SK-N-SH (cell line): Measurements from ENCODE around the gene CITED1. TPM values are rescaled to one million over a fixed set of nuclear protein-coding genes. Genes with fewer than 3 reads are reported as not detected.

Experiments
- CTCF ChIA-PET: fragments of 300-600, 350-600 bp; formaldehyde crosslinking; extraction: SDS; loops from one replicate; lab custom pipeline; 2021; lab: Yijun Ruan, JAX
- POLR2A ChIA-PET: fragments of 350-600 bp; sonication (Branson Sonifier 250); formaldehyde crosslinking; extraction: SDS; loops from one replicate; lab custom pipeline; 2020; ENCODE audit warnings: antibody characterized with exemption, inconsistent platforms; lab: Yijun Ruan, JAX
- DNase-seq: peaks from one replicate; pipeline ENCODE4 v3.0.0; 2012
- H2AFZ ChIP-seq: fragments of 200-600 bp; sonication (generic); 2 replicates; pipeline ENCODE4 v1.8.1; 2016; ENCODE audit warnings: antibody characterized with exemption, mild to moderate bottlenecking, low read depth
- H3F3A ChIP-seq: fragments of 200-600 bp; sonication (generic); replicated peaks from 2 replicates; pipeline ENCODE3; 2016; ENCODE audit warnings: antibody characterized with exemption, mild to moderate bottlenecking; ENCODE audit not compliant: insufficient read depth
- H3K27ac ChIP-seq, 2 experiments: fragments of 200-500 bp in 1 of 2; fragments of 200-600 bp in 1 of 2; sonication (Bioruptor generic) in 1 of 2; sonication (generic), shearing (Covaris generic) in 1 of 2; 2 replicates each; pipeline versions ENCODE4 v1.5.1 to v1.6.1; 2014 to 2016; ENCODE audit warnings: low read depth in 2 of 2, inconsistent platforms in 1 of 2, low read length in 1 of 2, mild to moderate bottlenecking in 1 of 2, mixed read lengths in 1 of 2
- H3K27me3 ChIP-seq: fragments of 200-600 bp; sonication (generic), shearing (Covaris generic); 2 replicates; pipeline ENCODE4 v1.6.1; 2016; ENCODE audit warnings: mixed run types; ENCODE audit not compliant: insufficient read depth
- H3K36me3 ChIP-seq, 2 experiments: fragments of 200-500 bp in 1 of 2; fragments of 200-600 bp in 1 of 2; sonication (Bioruptor generic) in 1 of 2; sonication (generic) in 1 of 2; replicated peaks in 1 of 2; 2 replicates each; pipeline versions ENCODE3 to v1.5.1; 2014 to 2016; ENCODE audit warnings: low read length in 1 of 2, mild to moderate bottlenecking in 1 of 2; ENCODE audit not compliant: insufficient read depth in 2 of 2, control insufficient read depth in 1 of 2
- H3K4me1 ChIP-seq, 2 experiments: fragments of 200-500 bp in 1 of 2; fragments of 200-600 bp in 1 of 2; sonication (Bioruptor generic) in 1 of 2; sonication (generic), shearing (Covaris generic) in 1 of 2; 2 replicates each; pipeline versions ENCODE4 v1.5.1 to v1.6.1; 2014 to 2016; ENCODE audit warnings: low read depth in 1 of 2, low read length in 1 of 2, mixed run types in 1 of 2; ENCODE audit not compliant: insufficient read depth in 2 of 2, control insufficient read depth in 1 of 2
- H3K4me2 ChIP-seq: fragments of 200-600 bp; sonication (generic), shearing (Covaris generic); 2 replicates; pipeline ENCODE4 v1.6.1; 2017; ENCODE audit warnings: mixed run types
- H3K4me3 ChIP-seq, 2 experiments: fragments of 200-500 bp in 1 of 2; fragments of 200-600 bp in 1 of 2; sonication (Bioruptor generic) in 1 of 2; sonication (generic), shearing (Covaris generic) in 1 of 2; 2 replicates each; pipeline versions ENCODE4 v1.5.1 to v1.8.1; 2014 to 2016; ENCODE audit warnings: low read depth in 2 of 2, inconsistent platforms in 1 of 2, low read length in 1 of 2, mild to moderate bottlenecking in 1 of 2, mixed read lengths in 1 of 2, moderate library complexity in 1 of 2
- H3K79me2 ChIP-seq: fragments of 200-600 bp; sonication (generic); 2 replicates; pipeline ENCODE4 v1.8.1; 2017; ENCODE audit warnings: mild to moderate bottlenecking; ENCODE audit not compliant: insufficient read depth
- H3K9ac ChIP-seq: fragments of 200-600 bp; sonication (generic); 2 replicates; pipeline ENCODE4 v1.6.1; 2017; ENCODE audit warnings: mixed run types
- H3K9me2 ChIP-seq: fragments of 200-600 bp; sonication (generic); 2 replicates; pipeline ENCODE4 v1.6.1; 2017; ENCODE audit warnings: mixed run types
- H3K9me3 ChIP-seq: fragments of 200-600 bp; sonication (generic); 2 replicates; pipeline ENCODE4 v1.6.1; 2017; ENCODE audit warnings: mixed run types, mild to moderate bottlenecking, moderate library complexity
- H4K20me1 ChIP-seq: fragments of 200-600 bp; sonication (generic); 2 replicates; pipeline ENCODE4 v1.6.1; 2017; ENCODE audit warnings: mild to moderate bottlenecking, mixed run types; ENCODE audit not compliant: insufficient read depth
- CHD2 ChIP-seq: fragments of 150-350 bp; IDR thresholded peaks from 2 replicates; pipeline ENCODE4 v1.6.1; 2018; ENCODE audit warnings: low read length; ENCODE audit not compliant: partially characterized antibody
- ELF1 ChIP-seq: IDR thresholded peaks from 2 replicates; pipeline ENCODE4 v1.4.0; 2012
- EP300 ChIP-seq, 2 experiments: IDR thresholded peaks; 2 replicates each; pipeline versions ENCODE4 v1.4.0 to v1.6.1; 2012; ENCODE audit warnings: borderline replicate concordance in 1 of 2, low read depth in 1 of 2, low read length in 1 of 2
- EZH2phosphoT487 ChIP-seq: fragments of 200-600 bp; sonication (generic); IDR thresholded peaks from 2 replicates; pipeline ENCODE4 v1.6.1; 2017; ENCODE audit warnings: low read depth, mixed run types, mild to moderate bottlenecking, antibody characterized with exemption, moderate library complexity, borderline replicate concordance
- FOSL2 ChIP-seq: IDR thresholded peaks from 2 replicates; pipeline ENCODE4 v1.4.0; 2012; ENCODE audit warnings: low read depth, mild to moderate bottlenecking, moderate library complexity, borderline replicate concordance
- FOXJ3 ChIP-seq: sonication (generic); formaldehyde crosslinking; IDR thresholded peaks from 2 replicates; pipeline ENCODE4 v1.5.1; 2020; ENCODE audit warnings: mild to moderate bottlenecking, missing genetic modification reagents
- MAX ChIP-seq: IDR thresholded peaks from 2 replicates; pipeline ENCODE4 v1.4.0; 2012; ENCODE audit warnings: low read depth
- MXI1 ChIP-seq: IDR thresholded peaks from 2 replicates; pipeline ENCODE4 v1.6.1; 2012; ENCODE audit warnings: mild to moderate bottlenecking, low read depth, low read length, improper control_type of control experiment
- NFIC ChIP-seq: IDR thresholded peaks from 2 replicates; pipeline ENCODE4 v1.4.0; 2012; ENCODE audit warnings: borderline replicate concordance
- NRF1 ChIP-seq: IDR thresholded peaks from 2 replicates; pipeline ENCODE4 v1.6.1; 2012; ENCODE audit warnings: low read depth, mild to moderate bottlenecking, low read length
- PBX3 ChIP-seq: IDR thresholded peaks from 2 replicates; pipeline ENCODE4; 2012
- POLR2AphosphoS5 ChIP-seq: IDR thresholded peaks from 2 replicates; pipeline ENCODE4 v1.6.1; 2012; ENCODE audit warnings: low read depth, low read length
- RAD21 ChIP-seq: IDR thresholded peaks from 2 replicates; pipeline ENCODE4 v1.6.1; 2012; ENCODE audit warnings: mild to moderate bottlenecking, low read length
- RXRA ChIP-seq: IDR thresholded peaks from 2 replicates; pipeline ENCODE4 v1.4.0; 2012; ENCODE audit warnings: low read depth, mild to moderate bottlenecking, borderline replicate concordance
- SIN3A ChIP-seq: IDR thresholded peaks from 2 replicates; pipeline ENCODE4 v1.6.1; 2012; ENCODE audit warnings: low read depth, mild to moderate bottlenecking, low read length, moderate library complexity, borderline replicate concordance
- TCF12 ChIP-seq: IDR thresholded peaks from 2 replicates; pipeline ENCODE4 v1.4.0; 2012
- TEAD4 ChIP-seq: IDR thresholded peaks from 2 replicates; pipeline ENCODE4 v1.4.0; 2012; ENCODE audit warnings: mild to moderate bottlenecking, borderline replicate concordance; ENCODE audit not compliant: insufficient read depth
- USF2 ChIP-seq: fragments of 150-350 bp; IDR thresholded peaks from 2 replicates; pipeline ENCODE4 v1.6.1; 2017; ENCODE audit warnings: antibody characterized with exemption, low read length, low read depth, borderline replicate concordance
- YY1 ChIP-seq: IDR thresholded peaks from 2 replicates; pipeline ENCODE4 v1.4.0; 2012; ENCODE audit warnings: low read depth, mild to moderate bottlenecking
- WGBS: methylation state at CpG from one replicate; pipeline ENCODE4 v1.1.6; 2017; ENCODE audit warnings: low lambda C conversion rate; 5-methylcytosine and 5-hydroxymethylcytosine counted together
- polyA plus RNA-seq, 3 experiments: library from polyadenylated mRNA; depleted of rRNA; stranded (reverse); fragments of >200 nt; gene quantifications; 2 replicates each; pipeline ENCODE4 v1.2.3, GENCODE V29; 2012
- TF ChIP-seq, protein P1 (sequence below): IDR thresholded peaks from 2 replicates; pipeline ENCODE4 v1.4.0; 2012; ENCODE audit warnings: low read depth, borderline replicate concordance

Gene CITED1
- polyA plus RNA-seq, 1 of the 3 experiments (the other 2 are of a cell fraction), result 0.44 TPM

DNA sequence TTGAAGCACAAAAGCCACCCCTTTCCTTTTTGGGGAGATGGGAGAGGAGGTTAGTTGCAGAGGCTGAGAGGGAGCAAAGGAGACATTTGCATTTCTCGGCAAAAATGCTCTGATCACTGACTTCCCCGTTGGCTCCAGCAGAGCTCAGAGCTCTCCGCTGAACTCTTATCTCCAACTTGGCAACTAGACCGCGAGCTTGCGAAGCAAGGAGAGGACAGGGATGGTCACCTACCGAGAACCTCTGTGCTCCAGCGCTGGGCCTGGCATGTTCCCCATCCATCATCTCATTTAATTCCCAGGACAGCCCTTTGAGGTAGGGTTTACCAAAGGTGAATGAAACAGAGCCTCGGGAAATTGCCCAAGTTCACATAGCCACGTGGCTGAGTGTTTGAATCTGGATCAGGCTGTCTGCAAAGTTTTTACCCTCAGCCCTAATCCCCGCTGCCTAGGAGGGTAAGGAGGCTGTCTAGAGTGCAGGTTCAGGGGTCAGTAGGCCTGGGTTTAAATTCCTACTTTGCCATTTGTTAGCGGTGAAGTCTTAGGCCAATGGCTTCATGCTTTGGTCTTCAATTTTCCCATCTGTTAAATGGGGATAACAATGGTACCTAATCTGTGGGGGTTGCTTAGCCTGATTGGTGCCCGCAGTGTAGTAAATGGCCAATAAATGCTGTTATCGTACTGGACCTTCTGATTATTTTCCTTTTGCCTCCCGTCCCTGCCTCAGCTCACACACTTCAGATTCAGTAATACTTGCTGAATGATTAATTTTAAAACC, 3.8 kb upstream of the CITED1 start:
- H4K20me1 ChIP-seq, result no peaks in the 10 kb centered on the region

More for the DNA sequence above, 3.8 kb upstream of the CITED1 start:
- DNase-seq, result no peak
- Histone ChIP-seq H3K36me3 (no peaks in the 10 kb centered on the region), H3K9me3 (no peaks in the 10 kb centered on the region), H3K4me2 (peak overlapping the region; percentile 59), H2AFZ (no peak overlapping the region), H3K27ac (peak overlapping the region in 1 of 2 experiments; percentile 39; a peak in 1 of 4 replicates), H3K79me2 (no peaks in the 10 kb centered on the region), H3K4me1 (peaks cover 0 to 30% of the 10 kb centered on the region in 2 experiments; a peak in 1 of 4 replicates), H3K9me2 (no peaks in the 10 kb centered on the region), H3K9ac (no peak overlapping the region), H3K4me3 (peak overlapping the region; percentile 31 to 43; a peak in 3 of 4 replicates)
- ChIA-PET POLR2A (interaction anchor here (4.5 kb wide), 1 partner anchor 33 kb away, joined by 20 read pairs; the partner anchor contains the start of gene RPS4X), CTCF (interaction anchor here (1.0 to 1.4 kb wide), 2 partner anchors 12 to 230 kb away, joined by 3 to 4 read pairs; no protein-coding TSS in a partner anchor)
- 43% methylated on average over 15 of the region's 15 CpGs for WGBS
- TF ChIP-seq RXRA (no peak), TCF12 (no peak), ELF1 (no peak), USF2 (no peak), MAX (no peak), NRF1 (no peak), NFIC (no peak), SIN3A (no peak), POLR2AphosphoS5 (no peak), TEAD4 (no peak), YY1 (no peak), PBX3 (no peak), EZH2phosphoT487 (no peak), EP300 (IDR thresholded peaks at IDR 0.05; ENCODE audit: borderline replicate concordance in 1 of 2, low read depth in 1 of 2, low read length in 1 of 2) (no peak), FOSL2 (no peak), MXI1 (no peak), RAD21 (no peak), FOXJ3 (no peak), CHD2 (no peak)
- TF ChIP-seq, protein P1, sequence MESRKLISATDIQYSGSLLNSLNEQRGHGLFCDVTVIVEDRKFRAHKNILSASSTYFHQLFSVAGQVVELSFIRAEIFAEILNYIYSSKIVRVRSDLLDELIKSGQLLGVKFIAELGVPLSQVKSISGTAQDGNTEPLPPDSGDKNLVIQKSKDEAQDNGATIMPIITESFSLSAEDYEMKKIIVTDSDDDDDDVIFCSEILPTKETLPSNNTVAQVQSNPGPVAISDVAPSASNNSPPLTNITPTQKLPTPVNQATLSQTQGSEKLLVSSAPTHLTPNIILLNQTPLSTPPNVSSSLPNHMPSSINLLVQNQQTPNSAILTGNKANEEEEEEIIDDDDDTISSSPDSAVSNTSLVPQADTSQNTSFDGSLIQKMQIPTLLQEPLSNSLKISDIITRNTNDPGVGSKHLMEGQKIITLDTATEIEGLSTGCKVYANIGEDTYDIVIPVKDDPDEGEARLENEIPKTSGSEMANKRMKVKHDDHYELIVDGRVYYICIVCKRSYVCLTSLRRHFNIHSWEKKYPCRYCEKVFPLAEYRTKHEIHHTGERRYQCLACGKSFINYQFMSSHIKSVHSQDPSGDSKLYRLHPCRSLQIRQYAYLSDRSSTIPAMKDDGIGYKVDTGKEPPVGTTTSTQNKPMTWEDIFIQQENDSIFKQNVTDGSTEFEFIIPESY, result no peak
- TF ChIP-seq, all 33 proteins: peak for 0
- Histone ChIP-seq H3K27me3 (peaks cover 39% of the 10 kb centered on the region), H3F3A (no peaks in the 10 kb centered on the region)
